ENCODE data around the gene TNXB. TPM values are rescaled to one million over a fixed set of nuclear protein-coding genes. Genes with fewer than 3 reads are reported as not detected.

TNXB gene
- total RNA-seq, result 91.2 and 144 TPM in 2 replicates

GRCh38 chr6:32109114-32109764 is at the start of gene TNXB:
TSS of gene TNXB (minus strand) at chr6:32109338. CDS start at chr6:32098198, 11,140 bp downstream.

GRCh38 chr6:32153564-32154513 is 44.7 kb upstream of the TNXB start, which contains the start of gene PPT2:
TSS of gene PPT2 (plus strand) at chr6:32154141. CDS start at chr6:32154595, 454 bp downstream.

GRCh38 chr6:32151863-32152768 is 43.0 kb upstream of the TNXB start, which contains the start of gene PRRT1:
TSS of gene PRRT1 (minus strand) at chr6:32151939. CDS start at chr6:32151827, 112 bp downstream.

GRCh38 chr6:32127717-32128592 is 18.8 kb upstream of the TNXB start, which contains the start of gene ATF6B:
TSS of gene ATF6B (minus strand) at chr6:32128246. CDS start at chr6:32128207, 39 bp downstream.

GRCh38 chr6:32037598-32038524 is 71.3 kb downstream of the TNXB start, which contains the start of gene CYP21A2:
TSS of gene CYP21A2 (plus strand) at chr6:32038415. CDS start at chr6:32038423, 8 bp downstream.

GRCh38 chr6:32014547-32014946 is 94.6 kb downstream of the TNXB start, which contains the start of gene C4B:
TSS of gene C4B (plus strand) at chr6:32014795. CDS start at chr6:32014846, 51 bp downstream.

Other genes starting within 250 kb of the TNXB start
- 88.7 and 119 TPM in 2 replicates for gene NEU1, start 246.5 kb downstream of the TNXB start, total RNA-seq
- gene SLC44A4, start 230.3 kb downstream of the TNXB start, total RNA-seq, result not detected in 2 replicates
- 48.6 and 68.9 TPM in 2 replicates for gene EHMT2, start 211.6 kb downstream of the TNXB start, total RNA-seq
- gene ZBTB12, start 207.3 kb downstream of the TNXB start, total RNA-seq, result 3.8 and 7.2 TPM in 2 replicates
- gene C2, start 181.6 kb downstream of the TNXB start, total RNA-seq, result 5.4 and 8.4 TPM in 2 replicates
- gene CFB, start 163.2 kb downstream of the TNXB start, total RNA-seq, result 46.1 and 61.2 TPM in 2 replicates
- gene NELFE, start 150.4 kb downstream of the TNXB start, total RNA-seq, result 87.3 and 111 TPM in 2 replicates
- 54.3 and 84.7 TPM in 2 replicates for gene SKIC2, start 150.2 kb downstream of the TNXB start, total RNA-seq
- 11.4 and 12.5 TPM in 2 replicates for gene DXO, start 137.2 kb downstream of the TNXB start, total RNA-seq
- gene C4A, start 127.3 kb downstream of the TNXB start, total RNA-seq, result 7.3 and 11.3 TPM in 2 replicates
- gene C4B, start 94.5 kb downstream of the TNXB start, total RNA-seq, result 5.5 and 9.3 TPM in 2 replicates
- not detected in 2 replicates for gene CYP21A2, start 70.9 kb downstream of the TNXB start, total RNA-seq
- 10.8 and 11.6 TPM in 2 replicates for gene ATF6B, start 18.9 kb upstream of the TNXB start, total RNA-seq
- 5.3 and 5.8 TPM in 2 replicates for gene FKBPL, start 20.9 kb upstream of the TNXB start, total RNA-seq
- 0.14 and 0.18 TPM in 2 replicates for gene PRRT1, start 42.6 kb upstream of the TNXB start, total RNA-seq
- 50.2 and 67.4 TPM in 2 replicates for gene PPT2, start 44.8 kb upstream of the TNXB start, total RNA-seq
- 0.57 and 1.2 TPM in 2 replicates for gene EGFL8, start 55.3 kb upstream of the TNXB start, total RNA-seq
- 20.9 and 29.5 TPM in 2 replicates for gene AGPAT1, start 66.7 kb upstream of the TNXB start, total RNA-seq
- 15.9 and 20.3 TPM in 2 replicates for gene RNF5, start 69.1 kb upstream of the TNXB start, total RNA-seq
- 0.14 and 0.37 TPM in 2 replicates for gene AGER, start 74.9 kb upstream of the TNXB start, total RNA-seq
- 19.2 and 24.8 TPM in 2 replicates for gene PBX2, start 80.9 kb upstream of the TNXB start, total RNA-seq
- gene GPSM3, start 83.3 kb upstream of the TNXB start, total RNA-seq, result 0.74 and 0.85 TPM in 2 replicates
- gene NOTCH4, start 114.7 kb upstream of the TNXB start, total RNA-seq, result 0.85 and 1.2 TPM in 2 replicates

Data from smooth muscle cell of bladder (primary cell).